NCI-H1105 (cell line): ENCODE data around the gene HERC2.
"Not testable (repeated sequence)": the region's sequence is repeated elsewhere in the genome, so short reads cannot be mapped to it uniquely, and the experiment has no call there.

ENCODE experiments used
- DNase-seq: peaks from one replicate; lab custom pipeline; 2025; lab: John Stamatoyannopoulos, UW

Gene HERC2

GRCh38 chr15:28273873-28274610, 47.9 kb downstream of the HERC2 start:
- DNase-seq: no peak

- no peak for DNase-seq
Observed at GRCh38 chr15:28273468-28273867, 48.5 kb downstream of the HERC2 start.

DNA sequence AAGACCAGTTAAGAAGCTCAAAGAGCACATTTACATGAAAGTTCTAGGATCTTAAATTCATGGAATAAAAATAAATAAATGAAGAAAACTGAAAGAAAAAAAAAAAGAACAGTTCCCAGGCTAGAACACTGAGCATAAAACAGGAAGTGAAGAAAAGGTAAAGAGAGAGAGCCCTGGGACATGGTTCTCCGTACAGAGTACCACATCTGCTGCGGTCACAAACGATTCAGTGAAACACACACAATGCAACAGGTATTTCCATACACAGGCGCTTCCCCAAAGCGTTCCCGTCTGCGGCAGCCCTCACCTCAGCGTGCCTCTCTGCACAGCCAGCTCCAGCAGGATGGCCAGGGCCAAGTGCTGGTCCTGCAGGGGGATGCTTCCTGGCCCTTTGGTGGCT, 49.4 kb downstream of the HERC2 start:
- no peak for DNase-seq

DNA sequence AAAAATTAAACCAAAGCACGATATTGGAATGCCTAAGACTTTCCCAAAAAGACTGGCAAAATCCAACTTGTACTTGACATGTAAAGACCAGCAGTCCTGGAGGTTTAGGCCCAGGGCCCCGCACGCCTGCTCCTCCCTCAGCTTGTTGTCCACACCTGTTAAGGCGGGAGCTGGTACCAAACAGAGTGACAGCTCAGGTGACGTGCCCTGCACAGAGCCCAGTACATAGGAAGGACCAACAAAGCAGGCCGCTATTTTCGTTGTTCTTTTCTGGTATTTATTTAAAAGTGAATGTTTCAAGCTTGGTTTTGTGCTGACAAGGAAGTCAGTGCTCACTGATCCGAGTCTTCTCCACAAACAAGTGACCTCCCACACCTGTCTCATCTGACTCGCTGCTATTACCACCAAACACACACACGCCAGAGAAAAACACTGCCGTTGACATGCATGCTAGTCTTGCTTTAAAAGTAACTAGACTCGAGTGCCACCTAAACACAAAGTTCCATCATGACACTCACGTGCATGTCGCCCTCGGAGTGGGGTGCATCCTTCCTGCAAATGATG, 50.2 kb downstream of the HERC2 start:
- no peak for DNase-seq

GRCh38 chr15:28269097-28269496, 52.9 kb downstream of the HERC2 start:
- no peak for DNase-seq

DNA sequence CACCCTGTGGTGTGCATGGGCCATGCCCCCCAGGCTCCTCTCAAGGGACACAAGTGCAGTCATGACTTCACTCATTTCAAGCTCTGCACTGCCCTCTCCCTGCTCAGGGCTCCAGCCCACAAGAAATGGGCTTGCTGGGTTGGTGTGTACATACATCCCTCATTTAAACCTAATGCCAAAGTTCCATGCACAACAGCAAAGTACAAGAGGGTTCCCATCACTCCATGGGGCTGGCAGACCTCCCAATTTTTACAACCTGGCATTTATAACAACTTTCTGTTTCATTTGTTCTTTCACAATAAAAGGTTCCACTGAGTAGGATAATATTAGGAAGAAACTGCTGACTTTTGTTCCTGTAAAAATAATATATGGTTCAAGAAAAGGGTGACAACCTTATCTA, 54.3 kb downstream of the HERC2 start:
- DNase-seq: no peak

GRCh38 chr15:28265334-28266019, 56.5 kb downstream of the HERC2 start:
- DNase-seq: no peak

DNA sequence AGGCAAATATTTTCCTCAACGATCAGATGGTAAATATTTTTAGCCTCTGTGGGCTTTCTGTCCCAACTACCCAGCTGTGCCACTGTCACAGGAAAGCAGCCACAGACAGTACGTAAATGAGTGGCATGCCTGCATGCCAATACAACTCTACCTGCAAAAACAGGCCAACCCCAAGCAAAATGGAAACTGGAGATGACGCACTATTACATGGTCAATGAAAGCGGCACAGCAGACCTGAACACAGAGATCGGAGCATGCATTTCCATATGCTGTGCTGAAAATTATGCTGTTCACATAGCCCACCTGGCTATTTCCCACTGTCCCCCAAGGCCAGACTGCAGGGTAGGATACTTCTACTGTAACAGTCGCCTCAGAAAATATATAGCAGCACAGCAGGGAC, 57.8 kb downstream of the HERC2 start:
- no peak for DNase-seq

GRCh38 chr15:28262438-28262837, 59.5 kb downstream of the HERC2 start:
- DNase-seq: no peak

- no peak for DNase-seq
Observed at GRCh38 chr15:28260722-28261121, 61.3 kb downstream of the HERC2 start.

DNA sequence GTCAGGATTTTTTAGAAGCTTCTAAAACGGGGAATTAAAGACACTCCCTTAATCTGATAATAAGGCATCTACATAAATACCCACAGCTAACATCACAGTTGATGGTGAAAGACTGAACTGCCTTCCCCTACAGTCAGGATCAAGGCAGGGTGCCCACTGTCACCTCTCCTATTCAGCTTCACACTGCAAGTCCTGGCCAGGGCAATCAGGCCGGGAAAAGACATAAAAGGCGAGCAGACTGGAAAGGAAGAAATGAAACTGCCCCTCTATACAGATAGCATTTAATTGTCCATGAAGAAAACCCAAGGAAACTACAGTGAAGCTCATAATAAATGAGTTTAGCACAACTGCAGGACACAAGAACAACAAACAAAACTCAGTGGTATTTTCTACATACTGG, 61.7 kb downstream of the HERC2 start:
- DNase-seq: no peak

DNA sequence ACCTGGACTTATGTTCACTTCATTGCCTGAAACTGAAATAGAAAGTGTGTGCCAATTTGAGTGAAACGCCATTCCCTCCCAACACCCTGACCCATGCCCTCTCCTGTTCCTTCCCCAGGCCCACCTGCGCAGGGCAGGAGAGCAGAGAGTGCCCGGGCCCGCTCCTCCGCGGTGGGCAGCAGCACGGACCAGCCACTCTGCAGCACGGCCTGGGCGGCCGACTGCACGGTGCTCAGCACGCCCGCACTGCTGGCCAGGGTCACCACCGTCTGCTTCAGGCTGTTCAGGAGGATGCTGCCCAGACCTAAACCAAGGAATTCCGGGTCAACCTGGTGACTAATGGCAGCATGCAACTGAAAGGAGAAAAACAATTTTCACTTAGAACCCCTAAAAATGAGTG, 66.0 kb downstream of the HERC2 start:
- no peak for DNase-seq

DNA sequence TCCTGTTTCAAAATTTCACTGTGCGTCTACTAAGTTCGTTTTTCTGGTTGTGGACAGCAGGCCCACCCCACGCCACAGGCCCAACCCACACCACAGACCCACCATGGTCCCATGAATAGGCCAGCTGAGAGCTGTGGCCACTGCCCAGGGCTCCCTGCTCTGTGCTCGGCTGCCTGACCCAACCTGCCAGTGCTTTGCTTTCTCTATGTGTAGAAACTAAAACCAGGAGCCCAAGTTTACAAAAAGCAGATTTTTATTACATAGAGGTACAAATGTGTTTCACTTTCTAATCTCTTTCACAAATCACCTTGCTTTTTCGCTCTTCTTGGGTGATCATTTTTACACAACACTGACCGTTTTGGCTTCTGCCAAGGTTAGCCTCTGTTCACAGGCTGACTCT, 69.1 kb downstream of the HERC2 start:
- DNase-seq: no peak

- no peak for DNase-seq
Observed at GRCh38 chr15:28246605-28247004, 75.4 kb downstream of the HERC2 start.

GRCh38 chr15:28243901-28244300, 78.1 kb downstream of the HERC2 start:
- DNase-seq: no peak

- DNase-seq: no peak
Observed at GRCh38 chr15:28243399-28243798, 78.6 kb downstream of the HERC2 start.

GRCh38 chr15:28238296-28238695, 83.7 kb downstream of the HERC2 start:
- not testable (repeated sequence) for DNase-seq

GRCh38 chr15:28231743-28232142, 90.2 kb downstream of the HERC2 start:
- DNase-seq: not testable (repeated sequence)

DNA sequence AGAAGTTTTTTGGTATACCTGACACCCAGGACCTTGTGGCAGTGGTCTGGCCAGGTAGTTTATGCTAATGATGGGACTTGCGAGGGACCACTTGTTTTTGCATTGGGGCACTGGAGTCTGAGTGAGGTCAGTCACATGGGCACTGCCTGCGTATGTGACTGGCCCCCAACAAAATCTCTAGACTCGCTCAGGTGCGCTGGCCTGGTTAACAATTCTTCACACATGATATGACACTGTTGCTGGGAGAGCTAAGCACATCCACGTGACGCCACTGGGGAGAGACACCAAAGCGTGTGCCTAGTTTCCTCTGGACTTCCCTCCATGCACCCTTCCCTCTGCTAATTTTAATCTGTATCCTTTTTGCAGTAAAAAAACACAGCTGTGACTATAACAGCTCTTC, 90.6 kb downstream of the HERC2 start:
- DNase-seq: not testable (repeated sequence)

DNA sequence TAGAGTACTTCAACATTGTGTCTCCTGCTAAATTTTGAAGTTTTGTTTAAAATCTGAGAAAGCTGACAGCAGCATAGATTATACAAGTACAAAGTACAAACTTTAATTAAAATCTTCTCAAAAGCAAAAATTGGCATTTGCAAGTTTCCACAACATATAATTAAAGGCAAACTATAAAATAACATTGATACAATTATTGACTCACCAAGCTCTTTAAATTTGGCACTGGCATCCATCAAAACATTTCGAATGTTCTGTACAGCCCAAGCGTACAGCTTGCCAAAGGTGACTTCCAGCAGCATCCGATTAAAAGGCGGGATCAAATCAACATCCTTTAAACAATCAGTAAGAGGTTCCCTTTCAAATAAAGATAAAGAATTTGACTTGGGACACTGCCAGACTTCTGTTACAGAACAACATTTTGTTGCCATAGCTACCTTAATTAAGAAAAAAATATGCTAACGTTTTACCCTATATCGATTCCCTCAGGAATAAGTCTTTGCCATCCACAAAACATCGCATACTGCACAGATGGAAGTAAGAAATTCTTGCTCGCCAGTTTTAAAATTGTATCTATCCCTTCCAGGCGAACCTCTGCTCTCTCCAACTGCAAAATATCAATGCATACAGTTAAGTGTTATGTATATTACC, 92.9 kb downstream of the HERC2 start:
- peak; percentile 13 for DNase-seq

GRCh38 chr15:28228096-28228495, 93.9 kb downstream of the HERC2 start:
- no peak for DNase-seq

- DNase-seq: not testable (repeated sequence)
Observed at GRCh38 chr15:28227303-28227702, 94.7 kb downstream of the HERC2 start.

DNA sequence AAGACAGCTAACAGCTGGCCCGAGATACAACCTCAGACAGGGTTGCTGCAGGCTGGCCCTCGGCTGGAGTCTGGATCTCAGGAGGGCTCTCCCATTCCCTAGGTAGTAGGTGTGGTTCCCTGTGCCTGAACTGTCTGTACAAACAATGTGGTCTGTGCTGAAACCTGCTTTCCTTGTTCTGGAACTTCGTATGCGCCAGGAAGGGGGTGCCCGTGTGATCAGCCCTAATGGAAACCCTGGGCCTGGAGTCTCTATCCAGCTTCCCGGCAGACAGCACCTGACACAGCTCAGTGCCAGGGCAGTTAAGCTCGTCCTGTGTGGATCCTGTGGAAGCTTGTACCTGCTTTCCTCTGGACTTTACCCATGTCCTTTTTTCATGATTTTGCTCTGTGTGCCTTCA, 99.4 kb downstream of the HERC2 start:
- not testable (repeated sequence) for DNase-seq
